SKM-1 (cell line): ENCODE data around the gene VANGL2.
"Not testable (repeated sequence)": the region's sequence is repeated elsewhere in the genome, so short reads cannot be mapped to it uniquely, and the experiment has no call there.

ENCODE experiments used
- DNase-seq: peaks from one replicate; lab custom pipeline; 2025; ENCODE audit not compliant: unreplicated experiment; lab: John Stamatoyannopoulos, UW

The VANGL2 gene

DNA sequence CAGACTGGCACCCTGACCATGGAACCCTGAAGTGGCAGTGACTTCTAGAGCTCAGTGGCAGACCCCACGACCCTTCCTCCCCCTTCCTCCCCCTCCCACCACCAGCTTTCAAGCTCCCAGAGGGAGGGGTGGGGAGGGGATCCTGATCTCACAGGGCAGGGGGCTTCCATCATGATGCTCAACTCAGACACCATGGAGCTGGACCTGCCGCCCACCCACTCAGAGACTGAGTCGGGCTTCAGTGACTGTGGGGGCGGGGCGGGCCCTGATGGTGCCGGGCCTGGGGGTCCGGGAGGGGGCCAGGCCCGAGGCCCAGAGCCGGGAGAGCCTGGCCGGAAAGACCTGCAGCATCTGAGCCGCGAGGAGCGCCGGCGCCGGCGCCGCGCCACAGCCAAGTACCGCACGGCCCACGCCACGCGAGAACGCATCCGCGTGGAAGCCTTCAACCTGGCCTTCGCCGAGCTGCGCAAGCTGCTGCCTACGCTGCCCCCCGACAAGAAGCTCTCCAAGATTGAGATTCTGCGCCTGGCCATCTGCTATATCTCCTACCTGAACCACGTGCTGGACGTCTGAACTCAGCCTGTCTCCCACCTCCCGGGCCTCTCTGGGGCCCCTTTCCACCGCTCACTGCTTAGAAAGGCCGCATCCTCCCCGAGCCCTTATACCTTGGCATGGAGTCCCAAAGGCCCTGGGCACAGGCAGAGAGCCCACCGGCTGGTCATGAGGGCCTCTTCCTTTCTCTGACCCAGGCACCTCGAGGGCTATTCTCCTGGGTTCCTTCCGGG is 29.6 kb upstream of the VANGL2 start:
- DNase-seq: no peak

DNA sequence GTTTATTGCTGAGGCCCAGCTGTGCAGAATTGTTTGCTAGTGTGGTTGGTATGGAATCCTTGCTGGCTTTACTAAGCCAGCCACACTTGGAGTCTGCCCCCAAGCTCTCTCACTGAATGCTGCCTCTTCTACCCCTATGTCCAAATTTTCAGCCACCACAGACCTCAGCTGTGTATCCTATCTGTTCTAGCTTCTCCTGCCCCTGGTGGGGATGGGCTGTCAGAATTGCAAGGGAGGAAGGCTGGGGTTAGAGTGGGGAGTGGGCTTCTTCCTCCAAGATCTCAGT is 29.1 kb upstream of the VANGL2 start:
- DNase-seq: no peak

DNA sequence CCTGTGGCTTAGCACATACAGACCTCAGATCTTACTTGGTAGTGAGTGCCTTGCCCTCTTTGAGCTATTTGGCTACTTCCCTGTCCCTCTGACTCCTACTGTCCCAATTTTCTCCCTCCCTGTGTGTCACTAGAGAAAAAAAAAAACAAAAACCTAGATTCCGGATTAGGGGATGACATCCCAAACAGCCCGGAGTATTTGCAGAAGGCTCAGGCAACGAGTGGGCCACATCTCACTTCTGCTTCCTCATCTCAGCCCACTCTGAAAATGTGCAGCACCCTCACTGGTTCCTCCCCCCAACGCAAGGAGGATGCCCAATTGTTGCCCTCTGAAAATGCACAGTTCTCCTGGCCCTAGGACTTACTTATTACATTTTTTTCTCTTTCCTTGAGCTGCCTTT is 28.6 kb upstream of the VANGL2 start:
- DNase-seq: no peak

DNA sequence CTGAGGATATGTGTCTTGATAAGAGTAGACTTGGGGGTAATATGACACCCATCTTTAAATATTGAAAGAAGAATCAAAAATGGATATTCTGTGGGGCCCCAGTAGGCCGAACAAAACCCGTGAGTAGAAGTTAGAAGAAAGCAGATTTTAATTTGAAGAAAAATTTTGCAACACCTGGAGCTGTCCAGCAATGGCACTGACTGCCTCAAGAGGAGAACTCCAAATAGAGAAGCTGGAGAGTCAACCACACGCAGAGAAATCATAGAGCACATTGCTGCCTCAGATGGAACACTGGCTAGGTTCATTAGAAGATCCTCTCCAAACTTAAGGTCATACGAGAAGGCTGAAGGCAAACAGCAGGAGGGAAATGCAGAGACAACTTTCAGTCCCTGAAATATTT is 26.7 kb upstream of the VANGL2 start:
- DNase-seq: peak; percentile 63

DNA sequence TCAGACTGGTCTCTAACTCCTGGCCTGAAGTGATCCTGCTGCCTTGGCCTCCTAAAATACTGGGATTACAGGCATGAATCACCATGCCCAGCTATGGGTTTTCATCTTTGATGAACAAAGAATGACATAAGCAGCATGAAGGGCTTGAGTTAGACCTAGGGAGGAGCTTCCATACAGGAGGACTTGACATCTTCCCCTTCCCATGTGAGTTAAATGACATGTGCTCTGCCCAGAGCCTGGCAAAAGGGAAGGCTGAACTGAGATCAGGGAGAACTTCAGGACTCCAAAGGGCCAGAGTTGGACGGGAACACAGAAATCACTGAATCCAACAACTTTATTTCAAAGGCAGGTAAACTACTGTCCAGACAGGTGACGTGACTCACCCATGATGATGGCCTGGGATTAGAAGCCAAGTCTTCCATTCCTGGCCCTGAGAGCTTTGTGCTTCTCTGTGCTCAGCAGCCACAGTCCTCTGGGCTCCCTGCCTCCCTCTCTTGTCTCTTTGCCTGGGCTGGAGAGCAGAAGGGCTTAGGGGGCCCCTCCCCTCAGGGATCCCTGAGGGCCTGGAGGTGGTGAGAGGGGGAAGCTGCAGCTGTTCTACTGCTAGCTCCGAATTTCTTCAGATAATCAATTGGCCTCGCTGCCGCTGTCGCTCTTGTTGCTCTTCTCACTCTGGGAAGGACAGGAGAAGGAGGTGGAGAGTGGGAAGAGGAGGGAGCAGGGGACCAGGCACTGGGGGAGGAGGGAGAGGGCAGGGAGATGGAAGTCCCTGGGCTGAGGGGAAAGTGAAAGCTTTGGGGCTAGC is 25.9 kb upstream of the VANGL2 start:
- no peak for DNase-seq

DNA sequence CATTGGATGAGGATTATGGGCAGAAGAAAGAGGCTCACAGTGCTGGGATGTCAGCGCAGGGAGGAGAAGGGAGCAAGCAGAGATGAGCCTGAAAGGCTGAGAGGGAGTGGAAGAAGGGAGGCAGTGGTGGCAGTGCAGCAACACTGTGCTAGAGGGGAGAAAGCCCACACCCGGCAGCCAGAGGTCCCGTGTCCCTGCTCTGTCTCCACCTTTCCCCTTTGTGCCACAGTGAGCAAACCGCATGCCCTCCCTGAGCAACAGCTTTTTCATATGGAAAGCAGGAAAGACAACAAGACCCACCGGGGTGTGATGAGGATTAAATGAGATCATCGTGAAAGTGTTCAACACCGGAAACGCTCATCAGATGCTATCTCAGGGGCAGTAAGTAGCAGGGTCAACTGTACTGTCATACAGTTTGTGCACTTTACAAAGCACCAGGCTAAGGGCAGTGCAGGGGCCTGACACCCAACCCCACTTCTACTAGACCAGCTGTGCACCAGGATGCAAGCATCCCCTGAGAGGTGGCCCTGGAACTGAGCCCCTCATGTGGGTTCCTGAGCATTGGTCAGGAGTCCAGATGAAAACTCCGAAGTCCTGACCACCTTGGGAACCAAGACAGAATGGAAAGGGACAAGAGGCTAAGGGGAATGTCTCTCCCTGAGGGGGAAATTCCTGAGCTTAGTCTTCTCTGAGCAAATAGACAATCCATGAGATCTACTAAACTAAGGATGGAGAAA is 24.4 kb upstream of the VANGL2 start:
- no peak for DNase-seq

DNA sequence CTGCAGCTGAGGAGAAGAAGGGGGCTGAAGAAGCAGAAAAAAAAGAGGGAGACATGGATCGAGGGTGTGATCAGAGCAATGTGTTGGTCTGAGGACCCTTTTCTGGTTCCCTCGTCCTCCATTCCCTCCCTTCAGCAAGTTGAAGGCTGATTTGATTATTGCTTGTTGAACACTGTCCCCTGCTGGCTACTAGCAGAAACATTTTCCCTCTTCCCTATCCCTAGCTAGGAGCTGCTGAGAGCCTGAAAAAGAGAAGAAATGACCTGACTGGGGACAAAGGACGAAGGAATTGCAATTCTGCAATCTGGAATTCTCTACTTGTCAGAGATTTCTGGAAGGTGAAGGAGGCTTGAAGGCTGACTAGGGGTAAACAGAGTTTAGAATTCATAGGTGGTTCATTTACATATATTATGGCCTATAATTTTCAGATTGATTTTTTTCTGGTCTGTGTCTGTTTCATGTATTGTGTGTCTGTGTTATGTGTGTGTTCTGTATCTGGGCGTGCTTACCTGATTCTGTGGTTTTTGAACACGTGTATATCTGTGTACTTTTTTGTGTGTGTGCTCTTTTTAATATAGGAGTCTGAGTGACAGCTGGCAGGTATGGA is 23.7 kb upstream of the VANGL2 start:
- DNase-seq: peak; percentile 87

DNA sequence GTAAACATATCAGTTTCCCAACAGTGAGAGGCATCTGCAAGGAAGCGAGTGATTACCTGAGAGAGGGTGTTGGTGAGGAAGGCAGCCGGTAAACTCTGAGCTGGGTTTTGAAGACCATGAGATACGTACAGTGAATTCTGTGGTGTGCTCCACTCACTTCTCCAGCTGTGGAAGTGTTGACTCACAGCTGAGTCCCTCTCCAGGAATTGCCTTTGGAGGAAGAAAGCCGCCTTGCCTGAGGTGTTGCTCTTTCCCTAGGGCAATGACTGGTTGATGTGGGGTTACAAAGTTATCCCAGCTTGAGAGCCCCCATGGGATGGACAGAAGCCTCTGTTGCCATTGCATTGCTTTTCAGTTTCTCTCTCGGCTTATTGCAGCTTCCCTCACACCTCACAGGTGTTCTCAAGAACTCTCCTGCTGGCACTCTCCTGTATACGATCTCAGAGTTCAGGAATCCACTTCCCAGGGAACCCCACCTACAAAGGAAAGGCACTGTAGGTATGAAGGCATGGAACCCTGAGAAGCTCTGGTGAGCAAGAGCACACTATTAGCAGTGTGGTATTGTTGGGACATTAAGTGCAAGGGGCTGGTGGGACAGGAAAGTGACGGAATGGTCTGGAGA is 22.7 kb upstream of the VANGL2 start:
- DNase-seq: no peak

DNA sequence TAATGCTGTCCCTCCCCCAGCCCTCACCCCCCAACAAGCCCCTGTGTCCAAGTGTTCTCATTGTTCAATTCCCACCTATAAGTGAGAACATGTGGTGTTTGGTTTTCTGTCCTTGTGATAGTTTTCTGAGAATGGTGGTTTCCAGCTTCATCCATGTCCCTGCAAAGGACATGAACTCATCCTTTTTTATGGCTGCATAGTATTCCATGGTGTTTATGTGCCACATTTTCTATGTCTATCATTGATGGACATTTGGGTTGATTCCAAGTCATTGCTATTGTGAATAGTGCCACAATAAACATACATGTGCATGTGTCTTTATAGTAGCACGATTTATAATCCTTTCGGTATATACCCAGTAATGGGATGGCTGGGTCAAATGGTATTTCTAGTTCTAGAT is 15.6 kb upstream of the VANGL2 start:
- not testable (repeated sequence) for DNase-seq

DNA sequence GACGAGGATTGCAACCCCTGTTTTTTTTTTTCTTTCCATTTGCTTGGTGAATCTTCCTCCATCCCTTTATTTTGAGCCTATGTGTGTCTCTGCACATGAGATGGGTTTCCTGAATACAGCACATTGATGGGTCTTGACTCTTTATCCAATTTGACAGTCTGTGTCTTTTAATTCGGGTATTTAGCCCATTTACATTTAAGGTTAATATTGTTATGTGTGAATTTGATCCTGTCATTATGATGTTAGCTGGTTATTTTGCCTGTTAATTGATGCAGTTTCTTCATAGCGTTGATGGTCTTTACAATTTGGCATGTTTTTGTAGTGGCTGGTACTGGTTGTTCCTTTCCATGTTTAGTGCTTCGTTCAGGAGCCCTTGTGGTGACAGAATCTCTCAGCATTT is 12.0 kb upstream of the VANGL2 start:
- not testable (repeated sequence) for DNase-seq

DNA sequence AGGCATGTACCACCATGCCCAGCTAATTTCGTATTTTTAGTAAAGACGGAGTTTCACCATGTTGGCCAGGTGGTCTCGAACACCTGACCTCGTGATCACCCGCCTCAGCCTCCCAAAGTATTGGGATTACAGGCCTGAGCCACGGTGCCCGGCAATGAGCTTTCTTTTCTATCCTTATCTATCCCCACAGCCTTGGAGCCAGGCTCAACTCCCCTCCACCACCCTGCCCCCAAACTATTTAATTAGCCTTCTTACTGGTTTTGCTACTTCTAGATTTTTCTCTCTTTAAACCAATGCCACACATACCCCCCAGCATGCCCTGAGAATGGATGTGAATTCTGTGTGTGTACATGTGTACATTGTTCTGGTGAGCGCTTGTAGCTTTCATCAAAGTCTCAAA is 5.7 kb upstream of the VANGL2 start:
- no peak for DNase-seq

DNA sequence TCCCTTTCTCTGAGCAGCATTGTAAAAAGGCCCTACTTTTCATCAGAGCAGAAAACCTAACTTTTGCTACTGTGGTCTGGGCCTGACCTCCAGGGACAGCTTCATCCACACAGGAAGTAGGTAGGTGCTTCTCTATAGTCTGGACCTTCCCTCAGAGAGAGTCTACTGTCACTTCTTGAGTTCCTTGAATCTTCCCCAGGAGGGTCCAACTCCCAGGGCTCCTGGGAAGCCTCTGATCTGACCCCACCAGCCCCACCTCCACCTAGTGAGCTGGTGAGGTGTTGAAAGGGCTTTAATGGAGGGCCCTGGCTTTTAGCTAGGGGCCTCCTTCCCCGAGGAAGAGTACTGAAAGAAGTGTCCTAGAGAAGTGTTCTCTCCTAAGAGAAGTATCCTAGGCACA is 2.7 kb upstream of the VANGL2 start:
- no peak for DNase-seq

DNA sequence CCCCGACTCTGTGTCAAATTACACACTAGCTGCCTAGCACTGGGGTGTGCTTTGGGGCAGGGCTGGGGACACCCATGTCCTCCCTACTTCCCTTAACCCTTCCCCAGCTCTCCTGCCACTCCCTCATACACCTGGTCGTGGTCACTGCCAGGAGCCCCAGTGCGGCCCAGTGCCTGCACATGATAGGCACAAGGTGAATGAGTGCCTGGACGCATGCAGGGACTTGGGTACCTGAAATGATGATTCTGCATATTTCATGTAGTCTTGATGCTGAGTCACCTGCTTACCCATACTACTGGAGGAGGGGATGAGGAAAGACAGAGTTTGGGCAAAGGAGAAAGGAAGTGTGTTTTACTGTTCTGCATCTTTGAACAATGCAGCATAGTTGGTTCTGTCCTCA is 1.5 kb upstream of the VANGL2 start:
- DNase-seq: no peak

DNA sequence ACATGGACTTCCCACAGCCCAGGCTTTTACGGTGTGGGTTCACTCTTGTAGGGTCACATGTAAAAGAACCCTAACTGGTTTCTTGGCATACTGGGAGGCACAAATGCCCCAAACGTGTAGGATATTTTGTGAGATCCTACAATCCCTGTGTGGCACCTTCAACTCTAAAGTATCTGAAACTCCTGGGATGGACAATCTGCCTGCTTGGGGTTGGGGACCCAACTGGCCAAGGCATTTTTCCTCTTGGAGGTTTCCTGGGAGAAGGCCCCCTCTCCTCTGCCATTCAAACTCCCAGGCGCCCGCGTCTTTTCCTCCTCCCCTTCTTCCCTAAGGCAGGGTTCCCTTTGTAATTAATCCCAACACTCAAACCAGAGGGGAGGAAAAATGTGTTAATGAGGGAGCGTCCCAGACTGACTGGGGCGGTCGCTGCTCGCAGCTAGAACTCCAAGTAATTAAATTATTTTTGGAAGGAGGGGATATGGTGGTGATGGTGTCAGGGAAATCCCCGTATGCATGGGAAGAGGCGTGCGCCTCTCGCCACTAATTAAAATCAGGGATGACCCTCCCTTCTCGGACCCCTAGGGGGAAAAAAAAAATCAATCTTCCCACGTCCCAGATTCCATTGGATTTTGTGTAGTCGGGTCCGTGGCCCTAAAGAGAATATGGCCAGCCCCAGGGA is 681 bp upstream of the VANGL2 start:
- no peak for DNase-seq

DNA sequence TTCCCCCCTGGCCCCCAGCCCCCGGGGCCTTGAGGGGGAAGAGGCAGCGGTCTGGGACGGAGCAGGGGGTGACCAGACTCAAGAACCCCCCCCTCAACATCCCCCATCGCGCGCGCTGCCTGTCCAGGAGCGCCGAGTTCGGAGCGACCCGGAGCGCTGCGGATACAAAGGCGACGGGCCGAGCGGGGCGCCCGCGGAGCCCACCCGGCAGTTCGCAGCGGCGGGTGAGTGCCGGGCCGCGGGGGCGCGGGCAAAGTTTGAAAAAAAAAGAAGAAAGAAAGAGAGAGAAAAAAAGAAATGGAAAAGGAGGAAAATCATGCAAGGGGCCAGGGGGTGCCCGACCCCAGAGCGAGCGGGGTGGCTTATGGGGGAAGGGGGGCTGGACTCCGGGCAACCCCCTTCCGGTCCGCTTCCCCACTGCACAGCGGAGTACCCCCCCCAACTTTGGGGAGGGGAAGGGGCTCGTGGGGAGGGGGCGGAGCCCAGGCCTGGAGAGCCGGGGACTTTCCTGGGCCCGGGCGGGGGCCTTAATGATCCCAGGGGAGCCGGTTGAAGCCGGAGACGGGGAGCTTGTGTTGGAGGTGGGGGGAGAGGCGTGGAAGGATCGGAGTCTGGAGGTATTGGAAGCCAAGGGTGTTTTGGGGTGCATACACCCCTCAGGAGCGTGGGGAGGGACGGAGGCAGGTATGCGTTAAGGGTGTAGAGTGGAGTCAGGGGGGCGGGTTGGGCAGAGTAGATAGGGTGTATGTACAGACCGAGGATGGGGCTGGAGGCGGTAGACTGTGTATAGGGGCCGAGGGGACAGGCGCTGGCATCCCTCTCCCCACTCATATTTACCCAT is 502 bp downstream of the VANGL2 start:
- no peak for DNase-seq

DNA sequence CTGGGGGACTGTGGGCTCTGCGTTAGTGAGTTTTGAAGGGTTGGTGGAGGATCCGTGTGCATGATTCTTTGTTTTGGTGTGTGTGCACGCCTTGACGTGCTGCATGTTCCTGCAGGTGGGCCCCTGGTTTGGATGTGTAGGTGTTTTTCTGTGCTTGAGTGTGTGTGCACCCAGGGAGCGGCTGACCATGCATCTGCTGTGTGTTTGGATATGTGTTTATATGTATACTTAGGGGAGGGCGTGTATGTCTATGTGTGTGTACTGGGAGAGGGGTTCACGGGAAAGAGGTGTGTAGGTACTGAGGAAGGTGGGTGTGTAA is 1.1 kb downstream of the VANGL2 start:
- DNase-seq: no peak

DNA sequence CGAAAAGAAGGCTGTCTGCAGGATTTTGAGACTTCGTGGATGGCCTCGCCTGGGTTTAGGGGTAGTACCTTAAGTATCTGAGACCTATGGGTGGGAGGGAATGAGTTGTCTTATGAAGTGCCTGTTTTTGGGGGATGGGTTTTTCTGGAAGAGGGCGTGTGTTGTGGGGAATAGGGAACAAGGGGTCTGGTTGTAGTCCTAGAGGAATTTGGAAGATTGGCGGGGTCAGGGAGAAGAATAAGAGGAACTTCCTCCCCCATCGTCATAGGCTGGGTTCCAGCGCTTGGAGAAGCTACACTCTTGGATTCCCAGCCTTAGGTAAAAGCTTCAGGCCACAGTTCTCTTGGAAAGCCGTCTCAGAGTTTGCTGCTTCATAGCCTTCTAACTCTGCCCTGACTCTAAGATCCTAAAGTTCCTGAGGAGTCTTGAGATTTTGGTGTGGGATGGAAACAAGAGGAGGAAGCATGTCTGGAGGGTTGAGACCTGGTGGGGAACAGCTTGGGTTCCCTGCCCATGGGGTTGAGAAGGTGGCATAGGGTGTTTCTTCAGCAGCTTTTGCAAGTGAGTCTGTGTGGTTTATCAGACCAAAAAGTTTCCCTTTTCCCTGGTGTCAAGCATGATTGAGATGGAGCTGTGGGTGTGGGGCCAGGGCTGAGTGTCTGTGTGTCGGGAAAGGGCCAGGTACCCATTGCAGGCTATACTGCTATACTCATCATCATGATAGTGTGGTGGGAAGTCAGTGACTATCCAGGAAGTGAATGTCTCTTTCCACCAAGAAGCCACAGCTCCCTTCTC is 1.8 kb downstream of the VANGL2 start:
- DNase-seq: no peak

DNA sequence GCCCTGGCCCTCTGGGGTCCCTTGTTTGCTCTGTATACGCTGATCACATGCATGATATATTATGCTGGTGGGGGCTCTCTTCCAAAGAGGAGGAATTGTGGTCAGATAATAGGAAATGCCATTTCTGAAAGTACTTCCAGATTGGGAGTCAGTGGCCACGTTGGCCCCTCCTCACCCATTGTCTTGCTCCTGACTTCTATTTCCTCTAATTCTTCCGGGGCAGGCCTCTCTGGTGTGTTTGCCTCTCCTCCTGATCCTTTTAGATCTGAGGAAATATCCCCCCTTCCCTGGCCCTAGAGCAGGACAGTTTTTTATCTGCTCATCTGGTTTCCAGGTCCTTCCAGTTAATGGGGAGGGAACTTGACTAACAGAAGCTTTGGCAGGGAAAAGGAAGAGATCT is 2.9 kb downstream of the VANGL2 start:
- no peak for DNase-seq

DNA sequence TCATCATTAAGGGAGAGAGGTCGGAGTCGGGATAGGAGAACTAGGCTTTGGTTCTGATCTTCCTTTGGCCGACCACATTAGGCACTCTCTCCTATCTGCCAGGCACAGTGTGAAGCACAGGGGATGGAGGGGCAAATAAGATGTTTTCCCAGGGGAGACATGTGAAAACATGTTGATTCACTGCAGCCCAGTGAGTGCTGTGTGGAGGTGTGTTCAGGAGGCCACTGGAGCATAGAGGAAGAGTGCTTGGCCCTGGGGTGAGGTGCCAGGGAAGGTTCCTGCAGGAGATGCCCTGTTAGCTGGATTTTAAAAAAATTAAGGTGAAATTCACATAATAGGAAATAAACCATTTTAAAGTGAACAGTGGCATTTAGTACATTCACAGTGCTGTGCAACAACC is 3.7 kb downstream of the VANGL2 start:
- DNase-seq: no peak
